ENCODE measurements around the gene CYB5R3.

DNA sequence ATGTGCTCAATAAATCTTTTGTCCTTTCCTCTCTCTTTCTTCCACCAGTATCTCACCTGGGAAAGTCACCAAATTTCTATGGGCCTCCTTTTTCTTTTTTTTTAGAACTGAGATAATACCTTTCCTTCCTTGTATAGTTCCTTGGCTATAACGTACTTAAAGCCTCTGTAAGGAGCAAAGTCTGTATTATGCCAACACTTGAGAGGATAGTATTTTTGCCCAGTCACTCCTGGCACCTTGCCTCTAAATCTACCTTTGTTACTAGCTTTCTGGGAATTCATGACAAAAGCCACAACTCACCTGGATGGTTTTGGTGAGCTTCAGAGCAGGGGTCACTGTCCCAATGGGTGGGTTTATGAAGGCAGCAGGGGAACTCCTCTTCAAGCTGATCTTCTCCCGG lies 46.7 kb downstream of the CYB5R3 start:
- TF ChIP-seq, protein P1, sequence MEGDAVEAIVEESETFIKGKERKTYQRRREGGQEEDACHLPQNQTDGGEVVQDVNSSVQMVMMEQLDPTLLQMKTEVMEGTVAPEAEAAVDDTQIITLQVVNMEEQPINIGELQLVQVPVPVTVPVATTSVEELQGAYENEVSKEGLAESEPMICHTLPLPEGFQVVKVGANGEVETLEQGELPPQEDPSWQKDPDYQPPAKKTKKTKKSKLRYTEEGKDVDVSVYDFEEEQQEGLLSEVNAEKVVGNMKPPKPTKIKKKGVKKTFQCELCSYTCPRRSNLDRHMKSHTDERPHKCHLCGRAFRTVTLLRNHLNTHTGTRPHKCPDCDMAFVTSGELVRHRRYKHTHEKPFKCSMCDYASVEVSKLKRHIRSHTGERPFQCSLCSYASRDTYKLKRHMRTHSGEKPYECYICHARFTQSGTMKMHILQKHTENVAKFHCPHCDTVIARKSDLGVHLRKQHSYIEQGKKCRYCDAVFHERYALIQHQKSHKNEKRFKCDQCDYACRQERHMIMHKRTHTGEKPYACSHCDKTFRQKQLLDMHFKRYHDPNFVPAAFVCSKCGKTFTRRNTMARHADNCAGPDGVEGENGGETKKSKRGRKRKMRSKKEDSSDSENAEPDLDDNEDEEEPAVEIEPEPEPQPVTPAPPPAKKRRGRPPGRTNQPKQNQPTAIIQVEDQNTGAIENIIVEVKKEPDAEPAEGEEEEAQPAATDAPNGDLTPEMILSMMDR (IDR thresholded peaks at IDR 0.05), result no peak
- TF ChIP-seq POLR2A (IDR thresholded peaks at IDR 0.05), result no peak
